ENCODE data around the gene GAS1.

GAS1 gene, protein sequence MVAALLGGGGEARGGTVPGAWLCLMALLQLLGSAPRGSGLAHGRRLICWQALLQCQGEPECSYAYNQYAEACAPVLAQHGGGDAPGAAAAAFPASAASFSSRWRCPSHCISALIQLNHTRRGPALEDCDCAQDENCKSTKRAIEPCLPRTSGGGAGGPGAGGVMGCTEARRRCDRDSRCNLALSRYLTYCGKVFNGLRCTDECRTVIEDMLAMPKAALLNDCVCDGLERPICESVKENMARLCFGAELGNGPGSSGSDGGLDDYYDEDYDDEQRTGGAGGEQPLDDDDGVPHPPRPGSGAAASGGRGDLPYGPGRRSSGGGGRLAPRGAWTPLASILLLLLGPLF

DNA sequence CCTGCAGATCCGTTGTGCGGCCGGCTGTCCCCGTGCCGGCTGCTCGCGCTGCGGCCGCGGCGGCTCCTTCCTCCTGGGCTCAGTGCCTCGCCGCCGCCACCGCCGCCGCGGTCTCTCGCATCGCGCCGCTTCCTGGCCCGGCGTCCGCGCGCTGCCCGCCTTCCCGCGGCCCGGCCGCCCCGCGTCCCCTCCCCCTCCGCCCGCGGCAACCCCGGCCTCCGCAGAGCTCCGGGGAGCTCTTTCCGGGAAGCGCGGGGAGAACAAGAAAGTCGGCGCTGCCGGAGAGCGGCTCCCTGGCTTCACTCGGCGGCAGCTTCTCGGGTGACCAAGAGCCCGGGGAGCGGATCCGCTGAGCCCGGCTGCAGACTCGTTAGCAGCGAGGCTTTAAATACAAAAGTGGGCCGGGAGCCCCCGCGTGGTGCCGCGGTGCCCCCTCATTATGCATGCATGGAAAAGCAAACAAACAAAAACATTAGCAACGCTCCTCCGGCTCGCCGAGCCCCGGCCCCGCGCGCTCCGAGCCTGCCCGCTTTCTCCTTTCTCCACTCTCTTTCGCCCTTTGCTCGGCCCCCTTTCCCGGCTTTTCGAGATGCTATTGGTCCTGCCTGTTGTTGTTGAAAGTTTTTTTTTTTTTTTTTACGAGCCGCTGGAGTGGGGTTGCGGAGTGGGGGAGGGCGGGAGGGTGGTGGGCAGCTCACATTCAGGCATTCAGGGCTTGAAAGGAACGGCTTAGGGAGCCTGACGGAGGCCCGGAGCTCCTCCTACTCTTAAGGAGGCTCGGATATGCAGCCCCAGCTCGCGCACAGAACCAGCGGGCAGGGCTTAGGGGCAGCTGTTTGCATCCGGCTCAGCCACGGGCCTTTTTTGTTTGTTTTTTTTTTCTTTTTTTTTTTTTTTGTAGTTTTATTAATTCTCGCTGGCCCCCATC is at the start of gene GAS1:
Gene GAS1, minus strand, starts transcription at position 361 of the 928 bp plus-strand sequence. CDS start 727 bp downstream, outside the sequence.
- in situ Hi-C loops (cut with HindIII; ENCODE audit: low sequenced_read_pairs), result no loop called here

DNA sequence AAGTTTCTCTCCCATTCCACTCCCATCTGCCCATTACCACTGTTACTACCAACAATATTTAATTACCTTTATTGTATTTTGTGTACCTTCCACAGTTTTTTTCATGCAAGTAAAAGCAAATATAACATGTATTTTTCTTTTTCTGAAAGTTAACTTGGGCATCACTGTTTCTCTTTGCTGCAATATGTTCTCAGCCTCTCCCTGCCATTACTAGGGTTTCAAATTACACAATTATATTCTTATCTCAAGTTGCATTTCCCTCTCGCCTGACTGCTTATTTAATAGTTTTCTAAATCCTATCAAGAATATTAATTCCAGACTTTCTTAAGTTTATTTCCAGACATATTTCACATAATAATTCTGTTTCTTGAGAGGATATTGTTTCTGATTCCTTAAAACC is 46.9 kb upstream of the GAS1 start:
- in situ Hi-C loops (cut with HindIII; ENCODE audit: low sequenced_read_pairs), result no loop called here

DNA sequence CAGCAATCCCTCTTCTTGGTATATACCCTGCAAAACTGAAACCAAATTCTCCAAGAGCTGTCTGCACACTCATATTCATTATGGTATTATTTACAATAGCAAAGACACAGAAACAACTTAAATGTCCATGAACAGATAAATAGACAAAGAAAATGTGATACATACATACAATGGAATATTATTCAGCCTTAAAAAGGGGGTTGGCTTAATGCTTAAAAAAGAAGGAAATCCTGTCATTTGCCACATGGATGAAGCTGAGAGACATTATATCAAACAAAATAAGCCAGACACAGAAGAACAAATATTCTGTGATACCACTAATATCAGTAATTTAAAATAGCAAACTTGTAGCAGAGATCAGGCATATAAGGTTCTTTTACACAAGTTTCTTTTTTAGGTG is 46.5 kb upstream of the GAS1 start:
- in situ Hi-C loops (cut with HindIII; ENCODE audit: low sequenced_read_pairs), result no loop called here

DNA sequence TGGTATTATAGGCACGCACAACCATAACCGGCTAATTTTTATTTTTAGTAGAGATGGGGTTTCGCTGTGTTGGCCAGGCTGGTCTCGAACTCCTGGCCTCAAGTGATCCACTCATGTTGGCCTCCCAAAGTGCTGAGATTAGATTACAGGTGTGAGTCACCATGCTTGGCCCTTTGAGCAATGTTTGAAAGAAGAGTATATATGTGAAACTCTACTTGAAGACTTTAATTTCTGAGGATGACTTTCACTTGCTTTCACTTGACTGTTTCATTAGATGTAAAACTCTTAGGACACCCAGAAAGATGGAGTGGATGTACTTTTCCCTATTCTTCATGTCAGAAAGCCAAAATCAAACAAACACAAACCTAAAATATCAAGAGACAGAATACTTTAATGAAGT is 43.8 kb upstream of the GAS1 start:
- in situ Hi-C loops (cut with HindIII; ENCODE audit: low sequenced_read_pairs), result no loop called here

DNA sequence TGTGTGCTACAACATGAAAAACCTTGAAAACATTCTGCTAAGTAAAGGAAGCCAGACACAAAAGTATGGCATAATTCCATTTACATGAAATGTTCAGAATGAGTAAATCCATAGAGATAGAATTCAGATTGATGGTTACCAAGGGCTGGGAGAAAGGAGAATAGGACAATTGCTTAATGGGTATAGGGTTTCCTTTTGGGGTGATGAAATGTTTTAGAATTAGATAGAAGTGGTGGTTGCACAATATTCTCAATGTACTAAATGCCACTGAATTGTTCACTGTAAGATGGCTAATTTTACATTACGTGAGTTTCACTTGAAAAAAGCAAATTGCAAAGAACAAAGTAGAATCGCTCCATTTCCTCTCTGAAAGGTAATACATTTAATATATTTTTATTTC is 43.0 kb upstream of the GAS1 start:
- in situ Hi-C loops (cut with HindIII; ENCODE audit: low sequenced_read_pairs), result no loop called here

DNA sequence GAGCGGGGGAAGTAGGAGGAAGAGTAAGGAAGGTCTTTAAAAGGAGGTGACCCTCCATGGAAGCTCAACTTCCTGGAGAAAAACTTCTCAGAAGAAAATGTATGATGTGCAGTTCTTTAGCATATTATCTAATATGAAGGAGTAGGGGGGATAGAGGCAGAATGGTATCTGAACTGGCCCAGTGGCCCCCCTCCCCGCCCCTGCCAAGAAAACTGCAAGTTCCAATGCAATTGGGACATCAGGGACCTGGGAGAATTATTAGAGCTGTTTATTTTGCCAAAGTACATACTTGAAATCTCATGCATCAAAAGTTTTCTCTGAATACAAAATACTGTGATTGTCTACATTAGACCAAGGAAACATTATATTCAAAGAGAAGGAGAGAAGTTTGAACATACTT is 40.6 kb upstream of the GAS1 start:
- in situ Hi-C loops (cut with HindIII; ENCODE audit: low sequenced_read_pairs), result no loop called here

DNA sequence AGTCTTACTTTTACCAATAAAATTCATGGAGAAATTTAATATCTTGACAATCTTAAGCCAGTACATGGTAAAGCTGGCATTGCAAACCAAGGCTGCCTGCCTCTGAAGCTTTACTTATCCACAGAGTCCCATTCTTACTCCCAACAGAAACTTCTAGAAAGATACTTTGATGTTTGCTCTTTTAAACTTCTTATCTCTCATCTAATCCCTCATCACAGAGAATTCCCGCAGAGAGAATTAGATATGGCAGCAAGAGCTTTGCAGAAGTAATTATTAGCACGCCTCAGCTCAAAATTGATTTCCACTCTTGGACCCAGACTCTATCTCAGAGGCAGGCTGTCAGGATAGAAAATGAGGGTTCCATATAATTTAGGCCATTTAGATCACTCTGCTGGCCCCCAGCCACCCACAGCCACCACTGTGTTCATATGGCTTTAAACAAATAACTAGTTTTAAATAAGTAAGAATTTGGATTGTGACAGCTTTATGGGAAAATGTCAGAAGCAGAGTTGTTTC is 37.9 kb upstream of the GAS1 start:
- in situ Hi-C loops (cut with HindIII; ENCODE audit: low sequenced_read_pairs), result no loop called here

DNA sequence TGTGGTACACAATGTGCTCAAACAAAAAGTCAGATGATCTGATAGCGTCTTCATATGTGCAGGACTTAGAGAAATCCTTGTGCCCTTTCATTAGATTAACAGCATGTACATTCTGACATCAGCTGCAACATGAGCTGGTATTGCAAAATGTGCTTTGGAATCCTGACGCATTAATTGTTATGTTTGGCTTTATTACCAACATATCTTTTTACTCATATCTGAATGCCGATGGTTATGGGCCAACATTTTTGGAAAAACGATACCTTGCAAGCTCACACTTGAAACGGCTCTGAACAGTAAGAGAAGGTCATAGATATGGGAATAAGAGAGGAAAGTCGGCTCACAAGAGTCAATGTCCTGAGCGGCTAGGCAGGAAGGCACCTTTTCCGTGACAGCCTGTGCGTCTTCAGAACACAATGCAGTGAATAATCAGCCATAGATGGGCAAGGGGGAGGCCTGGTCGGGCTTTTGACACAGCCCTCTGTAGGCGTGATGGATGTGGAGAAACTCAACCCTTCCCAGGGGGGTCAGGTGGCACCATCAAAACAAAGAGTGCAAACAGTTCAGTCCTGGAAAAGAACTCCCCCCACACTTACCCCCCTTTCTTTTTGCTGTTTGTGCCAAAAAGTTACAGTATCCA is 36.4 kb upstream of the GAS1 start:
- in situ Hi-C loops (cut with HindIII; ENCODE audit: low sequenced_read_pairs), result no loop called here

DNA sequence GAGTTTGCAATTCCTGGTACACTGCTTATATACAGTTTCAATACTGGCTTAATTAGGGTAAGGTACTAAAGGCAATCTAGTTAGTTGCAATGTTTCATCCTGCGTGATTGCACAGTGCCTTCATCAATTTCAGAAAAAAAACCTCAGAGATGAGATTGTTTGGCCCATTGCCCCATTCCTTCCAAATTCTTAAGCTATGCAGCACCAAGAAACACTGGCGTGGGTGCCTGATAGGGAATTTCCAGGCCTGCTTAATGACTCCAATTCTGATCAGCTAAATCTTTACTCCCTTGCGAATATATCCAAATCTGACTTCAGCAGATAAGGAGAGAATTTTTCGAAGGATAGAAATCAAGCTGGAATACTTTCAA is 35.9 kb upstream of the GAS1 start:
- in situ Hi-C loops (cut with HindIII; ENCODE audit: low sequenced_read_pairs), result no loop called here

DNA sequence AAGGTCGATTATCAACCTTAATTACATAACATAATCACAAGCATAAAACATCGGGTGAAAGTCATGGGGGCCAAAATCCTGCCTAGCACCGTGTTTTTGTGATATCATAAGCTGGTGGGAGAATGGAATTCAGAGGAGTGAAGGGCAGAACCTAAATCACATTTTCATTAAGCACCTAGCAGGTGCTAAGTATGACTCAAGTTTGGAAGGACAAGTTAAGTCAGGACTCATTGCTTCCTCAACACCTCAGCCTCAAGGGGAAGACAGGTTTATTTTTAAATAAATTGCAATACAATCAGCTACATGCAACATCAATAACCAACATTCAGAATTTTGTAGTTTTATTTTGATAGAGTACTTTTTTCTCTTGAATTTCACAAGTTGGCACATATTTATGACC is 33.5 kb upstream of the GAS1 start:
- in situ Hi-C loops (cut with HindIII; ENCODE audit: low sequenced_read_pairs), result no loop called here

DNA sequence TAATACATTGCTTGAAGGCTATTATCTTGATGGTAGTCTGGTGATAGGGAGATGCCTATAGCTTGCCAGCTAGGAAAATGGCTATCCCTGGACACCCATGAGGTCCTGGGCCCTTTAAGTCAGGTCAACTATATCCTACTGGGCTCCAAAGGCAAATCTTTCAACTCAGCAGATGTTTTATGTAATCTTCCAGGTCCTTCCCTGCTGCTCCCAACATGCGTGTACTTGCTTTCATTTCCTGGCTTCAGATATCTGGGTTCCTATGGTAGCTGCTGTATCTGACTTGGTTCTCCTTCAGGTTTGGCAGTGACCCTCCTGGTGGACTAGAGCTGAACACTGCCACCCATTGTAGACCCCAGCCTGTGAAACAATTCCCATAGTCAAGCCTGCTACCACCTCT is 32.4 kb upstream of the GAS1 start:
- in situ Hi-C loops (cut with HindIII; ENCODE audit: low sequenced_read_pairs), result no loop called here

DNA sequence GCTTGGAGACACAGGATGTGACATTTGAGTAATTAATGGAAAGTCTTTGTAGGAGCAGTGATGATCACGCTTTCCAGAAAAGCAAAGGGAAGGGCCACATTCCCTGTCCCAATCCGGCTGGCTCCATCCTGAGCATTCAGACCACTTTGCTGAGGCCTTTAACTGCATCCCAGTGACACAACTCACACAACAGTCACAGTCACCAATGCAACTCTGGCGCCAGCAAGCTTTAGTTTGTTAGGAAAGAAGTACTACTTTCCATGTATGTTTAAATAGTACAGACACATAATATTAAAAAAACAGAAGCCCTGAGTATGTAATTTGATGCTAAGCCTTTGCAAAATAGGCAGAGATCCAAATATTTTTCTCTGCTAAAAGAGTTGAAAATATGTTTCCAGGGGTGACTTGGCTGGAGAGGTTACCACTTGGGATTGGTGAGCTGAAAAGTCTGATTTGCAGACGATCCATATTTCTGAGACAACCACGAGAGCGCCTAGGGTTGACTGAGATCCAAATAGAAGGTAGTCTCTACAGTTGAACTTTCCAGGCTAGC is 31.7 kb upstream of the GAS1 start:
- in situ Hi-C loops (cut with HindIII; ENCODE audit: low sequenced_read_pairs), result no loop called here

DNA sequence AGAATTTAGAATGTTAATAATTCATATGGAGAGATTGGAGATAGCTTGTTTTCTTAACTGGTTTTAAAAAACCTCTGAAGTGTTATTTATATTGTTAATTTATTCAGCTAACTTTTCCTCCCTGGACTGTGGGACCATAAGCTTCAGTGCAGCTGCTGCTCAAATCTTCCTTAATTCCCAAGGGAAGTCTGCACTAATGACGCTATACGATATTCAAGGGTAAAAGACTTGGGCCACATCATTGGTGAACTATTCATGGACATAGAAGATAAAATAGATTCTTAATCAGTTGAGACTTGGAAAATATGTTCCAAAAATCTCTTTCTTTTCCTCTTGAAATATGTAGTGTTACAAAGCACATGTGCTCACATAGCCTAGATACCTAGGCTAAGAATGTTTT is 31.1 kb upstream of the GAS1 start:
- in situ Hi-C loops (cut with HindIII; ENCODE audit: low sequenced_read_pairs), result no loop called here

DNA sequence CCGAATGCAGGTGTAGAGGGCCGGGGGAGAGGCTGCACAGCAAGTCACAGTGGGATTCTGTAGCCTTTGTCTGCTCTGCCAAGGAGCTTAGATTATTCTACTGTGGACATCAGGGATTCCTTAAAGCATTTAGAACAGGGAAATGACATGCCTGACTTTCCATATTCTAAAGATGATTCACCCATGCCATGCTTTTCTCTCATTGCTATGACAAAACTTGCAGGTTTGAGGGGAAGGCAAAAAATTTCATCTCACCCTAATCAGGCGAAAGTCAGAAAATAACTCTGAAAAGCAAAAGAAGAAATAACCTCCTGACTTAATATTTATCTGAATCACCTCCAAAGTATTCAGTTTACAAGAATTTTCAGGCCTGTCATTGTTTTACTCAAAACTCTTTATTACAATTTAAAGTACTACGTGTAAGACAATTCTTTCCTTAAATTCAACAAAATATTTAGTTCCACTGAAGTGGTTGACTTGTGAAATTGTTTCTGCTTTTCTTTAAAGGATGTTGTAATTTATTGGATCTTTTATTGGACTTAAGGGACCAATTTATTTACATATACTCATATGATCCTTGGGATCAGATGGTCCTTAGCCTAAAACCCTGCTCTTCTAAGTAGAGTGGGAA is 30.0 kb upstream of the GAS1 start:
- in situ Hi-C loops (cut with HindIII; ENCODE audit: low sequenced_read_pairs), result no loop called here

DNA sequence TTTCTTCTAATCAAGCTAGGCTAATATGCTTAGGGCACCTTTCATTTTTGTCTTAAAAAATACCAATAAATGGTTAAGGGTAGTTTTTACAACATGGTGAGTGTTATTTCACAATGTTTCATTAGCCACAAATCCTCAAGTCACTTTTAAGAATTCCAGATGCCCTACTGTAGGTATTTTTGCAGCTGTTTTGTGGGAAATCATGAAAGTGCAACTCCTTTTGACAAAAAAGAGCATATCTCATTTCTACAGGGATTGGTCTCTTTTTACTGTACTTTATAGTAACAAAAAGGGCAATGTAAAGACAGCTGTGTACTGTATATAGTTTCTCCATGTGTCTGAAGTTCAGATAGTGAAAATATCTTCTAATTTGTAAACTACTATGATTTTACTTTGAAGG is 28.3 kb upstream of the GAS1 start:
- in situ Hi-C loops (cut with HindIII; ENCODE audit: low sequenced_read_pairs), result no loop called here

DNA sequence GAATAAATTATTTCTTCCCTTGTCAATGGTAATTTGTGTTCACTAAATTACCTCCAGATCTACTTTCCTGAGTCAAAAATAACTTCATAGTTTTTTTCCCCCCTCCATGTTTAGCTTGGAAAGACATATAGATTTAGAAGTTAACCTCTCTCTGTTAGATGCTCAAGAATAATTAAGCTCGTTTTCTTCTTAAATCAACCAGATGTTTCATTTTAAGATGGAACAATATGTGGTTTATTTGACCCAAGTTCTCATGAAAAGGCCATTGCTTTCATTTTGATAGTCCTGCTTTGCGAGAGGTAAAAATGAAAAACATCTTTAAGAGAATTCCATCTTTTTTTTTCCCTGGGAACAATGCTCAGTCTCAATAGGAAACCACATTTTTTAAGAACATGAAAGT is 27.7 kb upstream of the GAS1 start:
- in situ Hi-C loops (cut with HindIII; ENCODE audit: low sequenced_read_pairs), result no loop called here

DNA sequence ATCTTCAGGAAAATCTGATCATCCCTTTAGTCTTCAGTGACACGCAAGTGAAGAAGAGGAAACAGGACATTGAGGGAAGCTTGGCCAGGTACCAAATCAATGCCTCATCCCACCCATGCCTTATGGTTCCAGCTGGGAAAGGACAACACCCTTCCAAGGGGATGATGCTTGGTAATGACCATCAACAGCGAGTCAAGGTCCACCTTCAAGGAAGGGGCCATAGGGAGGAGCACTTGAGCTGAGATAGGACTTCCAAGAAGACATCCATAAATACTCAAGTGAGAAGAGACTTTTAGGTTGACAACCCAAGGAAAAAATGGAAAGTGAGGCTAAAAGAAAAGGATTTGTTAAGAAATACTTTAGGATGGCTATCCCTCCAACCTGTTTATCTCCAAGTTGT is 27.1 kb upstream of the GAS1 start:
- in situ Hi-C loops (cut with HindIII; ENCODE audit: low sequenced_read_pairs), result no loop called here

DNA sequence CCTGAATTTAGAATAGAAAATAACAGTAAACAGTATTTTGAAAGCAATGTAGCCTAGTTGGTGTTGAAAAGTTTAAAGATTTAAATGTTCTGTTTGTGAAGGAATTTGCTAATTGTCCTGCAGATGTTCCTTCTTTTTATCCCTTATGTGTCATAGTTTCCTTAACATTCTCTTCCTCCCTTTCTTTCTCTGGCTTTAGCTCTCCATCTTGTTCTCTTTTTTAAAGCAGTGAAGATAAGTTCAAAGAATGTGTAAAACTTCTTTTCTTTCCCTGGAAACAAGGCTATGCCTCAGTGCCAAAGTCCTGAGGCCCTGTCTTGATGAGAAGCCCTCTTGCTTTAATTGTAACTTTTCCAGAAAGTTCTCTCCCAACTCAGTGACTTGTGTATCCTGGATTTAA is 24.4 kb upstream of the GAS1 start:
- in situ Hi-C loops (cut with HindIII; ENCODE audit: low sequenced_read_pairs), result no loop called here

DNA sequence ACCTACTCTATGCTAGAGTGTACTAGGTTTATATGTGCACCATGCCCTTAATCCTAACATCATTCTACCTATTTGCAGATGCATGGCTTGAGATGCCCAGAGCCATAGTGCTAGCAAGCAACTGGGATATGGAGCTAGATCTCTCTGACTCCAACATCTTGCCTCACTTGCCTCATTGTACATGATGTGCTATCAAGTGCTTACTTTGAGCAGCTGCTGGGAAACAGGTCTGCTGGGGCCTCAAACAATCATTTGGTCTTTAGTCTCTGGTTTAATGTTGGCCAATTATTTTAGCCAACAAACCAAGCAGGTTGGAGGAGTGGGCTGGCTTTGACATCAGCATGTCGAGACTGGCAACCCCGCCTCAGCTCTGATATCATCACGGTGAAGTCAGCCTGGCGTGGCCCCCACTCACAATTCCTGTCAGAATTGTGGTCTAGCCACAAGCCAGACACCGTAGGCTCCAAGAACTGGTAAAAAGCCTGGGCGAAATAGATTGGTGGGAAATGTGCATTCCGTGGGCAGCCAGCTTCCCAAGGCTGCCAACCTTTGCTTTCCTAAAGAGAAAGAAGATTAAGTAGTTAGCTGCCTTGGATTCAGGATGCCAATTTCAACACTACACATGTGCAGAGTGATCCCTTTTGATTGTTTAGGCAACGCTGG is 21.1 kb upstream of the GAS1 start:
- in situ Hi-C loops (cut with HindIII; ENCODE audit: low sequenced_read_pairs), result no loop called here

DNA sequence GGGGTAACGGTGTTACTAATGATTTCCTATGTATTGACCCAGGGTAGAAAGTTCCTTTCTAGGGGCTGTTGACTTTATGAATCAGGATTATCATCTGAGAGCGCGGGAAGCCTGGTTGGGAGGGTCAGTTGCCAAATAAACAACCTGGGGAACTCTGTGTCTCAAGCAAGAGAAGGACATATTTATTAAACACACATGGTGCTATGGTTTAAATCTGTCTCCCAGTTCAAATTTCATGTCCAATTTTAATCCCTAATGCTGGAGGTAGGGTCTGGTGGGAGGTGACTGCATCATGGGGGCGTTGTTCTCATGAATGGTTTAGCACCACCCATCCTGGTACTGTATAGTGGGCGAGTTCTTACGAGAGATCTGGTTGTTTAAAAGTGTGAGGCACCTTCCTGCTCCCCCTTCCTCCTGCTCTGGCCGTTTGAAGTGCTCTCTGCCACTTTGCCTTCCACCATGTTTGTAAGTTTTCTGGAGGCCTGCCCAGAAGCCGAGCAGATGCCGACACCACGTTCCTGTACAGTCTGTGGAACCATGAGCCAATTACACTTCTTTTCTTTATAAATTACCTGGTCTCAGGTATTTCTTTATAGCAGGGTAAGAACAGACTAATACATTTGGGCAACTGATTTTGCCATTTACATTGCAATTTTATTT is 19.7 kb upstream of the GAS1 start:
- in situ Hi-C loops (cut with HindIII; ENCODE audit: low sequenced_read_pairs), result no loop called here
